Stimulated activated CD8-positive, alpha-beta memory T cell treated with anti-CD3 and anti-CD28 coated beads, Interleukin-7, amount 100 ng/mL, for 4 hours (primary cell): Measurements from ENCODE around the gene DSCAML1.
"Not testable (repeated sequence)": the region's sequence is repeated elsewhere in the genome, so short reads cannot be mapped to it uniquely, and the experiment has no call there.

Experiments used
- DNase-seq, 2 donors: peaks; one replicate each; pipeline ENCODE4 v3.0.0-alpha.2; 2020; ENCODE audit warnings: low read depth in 2 of 2

The DSCAML1 gene

GRCh38 chr11:117468888-117469287 lies 328.1 kb downstream of the DSCAML1 start:
- no peak for DNase-seq

GRCh38 chr11:117467770-117468169 lies 329.2 kb downstream of the DSCAML1 start:
- DNase-seq = no peak

GRCh38 chr11:117466966-117467365 lies 330.1 kb downstream of the DSCAML1 start:
- DNase-seq = no peak

- no peak for DNase-seq
These were observed 331.6 kb downstream of the DSCAML1 start for GRCh38 chr11:117465236-117465997.

- DNase-seq = no peak
These were observed 332.2 kb downstream of the DSCAML1 start for GRCh38 chr11:117464778-117465177.

- no peak for DNase-seq
These were observed 334.2 kb downstream of the DSCAML1 start for GRCh38 chr11:117462864-117463247.

GRCh38 chr11:117462183-117462863 lies 334.7 kb downstream of the DSCAML1 start:
- no peak for DNase-seq

- no peak for DNase-seq
These were observed 335.4 kb downstream of the DSCAML1 start for GRCh38 chr11:117461396-117462182.

GRCh38 chr11:117459979-117460300 lies 337.1 kb downstream of the DSCAML1 start:
- DNase-seq = no peak

- no peak for DNase-seq
These were observed 337.7 kb downstream of the DSCAML1 start for GRCh38 chr11:117459123-117459978.

GRCh38 chr11:117458275-117459122 lies 338.5 kb downstream of the DSCAML1 start:
- DNase-seq = no peak

GRCh38 chr11:117457835-117458234 lies 339.2 kb downstream of the DSCAML1 start:
- DNase-seq = no peak

GRCh38 chr11:117457031-117457785 lies 339.8 kb downstream of the DSCAML1 start:
- no peak for DNase-seq

- DNase-seq = not testable (repeated sequence)
These were observed 340.3 kb downstream of the DSCAML1 start for GRCh38 chr11:117456721-117457029.

- DNase-seq = no peak
These were observed 340.8 kb downstream of the DSCAML1 start for GRCh38 chr11:117456027-117456720.

- DNase-seq = no peak
These were observed 342.5 kb downstream of the DSCAML1 start for GRCh38 chr11:117454564-117454917.

GRCh38 chr11:117453886-117454563 lies 343.0 kb downstream of the DSCAML1 start:
- no peak for DNase-seq

GRCh38 chr11:117449111-117449693 lies 347.8 kb downstream of the DSCAML1 start:
- DNase-seq = no peak
